ENCODE results near the gene BCL2. TPM values are rescaled to one million over a fixed set of nuclear protein-coding genes. Genes with fewer than 3 reads are reported as not detected.

The BCL2 gene
- total RNA-seq, 1 donor from 2014 or later: 47.3 TPM

DNA sequence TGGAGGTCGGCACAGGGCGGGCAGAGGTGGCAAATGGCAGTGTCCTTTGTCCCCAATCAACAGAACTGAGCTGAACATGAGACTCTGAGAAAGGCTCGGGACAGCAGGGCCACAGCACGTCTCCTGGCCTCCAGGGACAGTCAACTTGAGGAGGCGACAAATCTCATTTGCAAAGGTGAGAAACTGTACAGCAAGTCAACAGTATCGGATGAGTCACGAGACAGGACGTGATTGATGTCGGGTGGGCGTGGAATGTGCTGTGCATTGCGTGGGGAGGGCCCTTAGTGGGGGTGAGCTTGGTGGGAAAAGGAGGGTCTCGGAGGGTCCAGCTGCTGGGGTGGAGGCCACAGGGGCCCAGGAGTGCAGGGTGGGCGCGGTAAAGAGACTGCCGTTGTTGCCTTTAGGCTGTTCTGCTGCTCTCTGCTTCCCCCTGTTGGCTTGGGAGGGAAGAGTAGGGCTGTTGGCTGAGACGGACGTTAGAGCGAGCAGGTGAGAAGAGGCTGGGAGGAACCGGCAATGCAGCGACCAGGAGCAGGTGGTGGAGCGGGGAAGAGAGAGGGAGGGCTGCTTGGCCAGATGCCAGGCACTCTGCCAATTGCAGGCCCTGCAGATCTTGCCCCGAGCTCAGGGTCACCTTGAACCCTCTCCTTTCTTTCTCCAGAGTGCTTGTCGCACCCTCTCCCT lies 164.3 kb downstream of the BCL2 start:
- peak; percentile 89 for DNase-seq

DNA sequence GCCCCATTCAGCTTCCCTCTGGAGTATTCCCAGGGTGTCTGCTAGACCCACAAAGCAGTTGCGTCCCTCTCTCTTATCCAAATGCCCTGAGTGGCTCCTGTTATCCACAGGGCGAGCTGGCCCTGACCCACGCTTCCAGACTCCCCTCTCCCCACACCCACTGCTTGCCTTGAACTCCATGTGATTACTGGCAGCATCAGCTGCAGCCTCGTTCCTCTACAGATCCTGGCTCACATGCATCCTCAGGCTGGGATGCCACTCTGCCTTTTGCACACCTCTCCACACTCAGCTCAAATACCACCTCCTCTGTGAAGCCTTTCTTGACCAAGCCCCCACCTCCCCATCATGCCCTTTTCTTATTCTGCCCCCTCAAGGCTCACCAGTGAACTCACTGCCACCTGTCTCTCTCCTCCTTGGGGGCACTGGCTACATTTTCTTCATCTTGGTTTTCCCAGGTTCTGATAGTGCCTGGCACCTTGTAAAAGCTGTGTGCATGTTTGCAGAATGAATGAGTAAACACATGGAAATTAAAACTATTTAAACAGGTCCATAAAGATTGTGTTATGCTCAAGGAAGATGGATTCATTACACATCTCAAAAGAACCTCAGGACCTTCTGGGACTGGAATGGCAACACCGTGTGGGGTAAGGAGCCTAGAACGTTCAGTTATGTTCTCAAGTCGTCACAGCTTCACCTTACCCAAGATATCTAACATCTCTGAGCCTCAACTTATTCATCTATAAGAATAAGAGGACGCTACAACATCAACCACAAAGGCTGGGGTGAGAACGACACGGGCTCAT lies 165.0 kb downstream of the BCL2 start:
- no peak for DNase-seq

DNA sequence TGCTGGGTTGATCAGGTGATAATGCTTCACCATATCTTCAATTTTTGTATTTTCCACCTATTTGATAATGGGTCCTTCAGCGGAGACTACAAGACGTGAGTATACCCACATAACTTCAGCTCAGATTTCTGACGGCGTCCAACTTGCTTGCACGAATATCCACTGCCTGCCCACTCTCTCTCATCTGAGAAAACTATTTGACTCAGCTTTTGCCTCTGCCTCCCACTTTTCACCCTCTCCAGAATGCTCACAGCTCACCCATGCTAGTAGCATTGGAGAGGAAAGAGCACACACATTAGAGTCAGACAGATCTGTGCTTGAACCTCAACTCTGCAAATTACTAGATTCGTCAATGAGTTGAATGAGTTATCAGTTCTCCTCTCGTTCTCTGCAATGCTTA lies 166.8 kb downstream of the BCL2 start:
- DNase-seq: no peak

DNA sequence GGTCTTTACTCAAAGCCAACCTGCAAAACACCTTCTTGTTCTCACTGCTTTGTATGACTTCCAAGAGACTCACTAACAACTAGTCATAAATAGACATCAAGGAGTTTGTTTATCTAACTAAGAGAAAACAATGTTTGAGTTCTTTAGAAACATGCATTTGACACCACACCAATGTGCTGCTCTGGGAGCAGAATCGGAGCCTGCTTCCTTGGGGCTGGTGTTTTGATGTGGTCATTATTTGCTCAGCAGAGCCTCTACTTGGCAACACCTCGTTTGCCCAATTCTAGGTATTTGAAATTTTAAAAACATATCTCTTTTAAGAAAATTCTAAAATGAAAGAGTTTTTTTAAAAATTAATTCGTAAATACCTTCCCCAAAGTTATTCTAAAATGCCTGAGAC lies 167.5 kb downstream of the BCL2 start:
- DNase-seq: no peak

DNA sequence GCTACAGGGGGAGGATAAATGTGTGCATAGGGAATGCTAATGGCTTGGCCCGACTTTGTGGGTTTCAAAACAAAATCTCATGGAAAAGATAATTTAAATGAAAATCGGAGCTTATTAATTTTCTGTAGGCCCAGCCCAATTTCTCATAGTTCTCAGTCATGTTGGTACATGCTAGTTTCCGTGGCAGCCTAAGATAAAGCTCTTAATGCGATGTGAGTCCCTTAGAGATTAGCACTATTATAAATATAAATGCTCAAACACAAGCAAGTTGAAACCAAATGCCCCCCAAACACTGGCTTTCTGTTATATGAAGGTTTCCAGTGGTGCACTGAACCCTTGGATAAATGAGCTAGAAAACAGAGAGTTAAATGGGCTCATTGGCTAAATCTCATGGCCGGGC lies 168.0 kb downstream of the BCL2 start:
- peak; percentile 55 for DNase-seq

DNA sequence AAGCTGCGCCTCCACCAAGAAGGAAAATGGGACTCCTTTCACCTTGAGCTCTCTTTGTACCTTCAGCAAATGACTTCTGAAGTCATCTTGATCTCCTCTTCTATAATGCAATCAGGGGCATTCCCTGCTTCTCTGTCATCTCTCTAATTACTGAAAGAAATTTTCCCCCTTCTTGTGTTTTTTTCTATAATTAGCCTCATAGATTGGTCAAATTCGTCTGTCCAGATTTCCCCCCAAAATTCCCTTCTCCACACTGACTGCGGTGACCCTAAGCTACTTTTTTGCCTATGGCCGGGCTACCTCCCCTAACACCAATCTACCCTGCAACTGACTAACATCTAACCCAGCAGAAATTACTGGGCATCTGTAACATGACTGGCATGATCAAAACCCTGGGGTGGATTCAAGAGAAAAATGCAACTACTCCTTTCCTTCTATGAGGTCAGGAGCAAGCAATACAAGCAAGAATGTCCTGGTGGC lies 168.6 kb downstream of the BCL2 start:
- no peak for DNase-seq

DNA sequence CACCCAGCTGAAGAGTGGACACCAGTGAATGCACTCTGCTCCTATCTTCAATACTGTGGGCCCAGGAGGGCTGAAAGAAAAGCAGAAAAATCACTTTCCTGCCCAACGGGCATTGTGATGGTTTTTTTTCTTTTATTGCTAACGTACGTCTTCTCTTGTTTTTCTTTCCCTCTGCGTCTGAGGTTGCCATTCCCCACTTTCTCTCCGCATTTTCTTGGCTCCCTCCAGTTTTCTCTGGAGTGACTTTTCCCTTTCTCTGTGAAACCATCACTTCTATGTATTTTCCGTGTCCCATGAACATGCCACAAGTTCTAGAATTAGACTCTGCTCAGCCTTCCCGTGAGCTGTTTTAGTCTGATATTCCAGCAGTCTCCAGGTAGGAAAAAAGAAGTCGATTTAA lies 169.2 kb downstream of the BCL2 start:
- no peak for DNase-seq

DNA sequence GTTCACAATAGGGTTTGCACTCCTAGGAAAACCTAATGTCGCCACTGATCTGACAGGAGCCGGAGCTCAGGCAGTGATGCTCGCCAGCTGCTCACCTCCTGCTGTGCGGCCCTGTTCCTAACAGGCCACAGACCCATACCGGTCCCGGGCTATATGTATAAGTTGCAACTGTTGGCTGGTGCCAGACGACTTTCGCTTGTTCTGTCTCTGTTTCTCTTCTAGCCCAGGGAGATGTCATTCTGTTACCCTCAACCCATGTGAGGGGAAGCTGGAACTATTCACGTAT lies 170.3 kb downstream of the BCL2 start:
- DNase-seq: no peak

DNA sequence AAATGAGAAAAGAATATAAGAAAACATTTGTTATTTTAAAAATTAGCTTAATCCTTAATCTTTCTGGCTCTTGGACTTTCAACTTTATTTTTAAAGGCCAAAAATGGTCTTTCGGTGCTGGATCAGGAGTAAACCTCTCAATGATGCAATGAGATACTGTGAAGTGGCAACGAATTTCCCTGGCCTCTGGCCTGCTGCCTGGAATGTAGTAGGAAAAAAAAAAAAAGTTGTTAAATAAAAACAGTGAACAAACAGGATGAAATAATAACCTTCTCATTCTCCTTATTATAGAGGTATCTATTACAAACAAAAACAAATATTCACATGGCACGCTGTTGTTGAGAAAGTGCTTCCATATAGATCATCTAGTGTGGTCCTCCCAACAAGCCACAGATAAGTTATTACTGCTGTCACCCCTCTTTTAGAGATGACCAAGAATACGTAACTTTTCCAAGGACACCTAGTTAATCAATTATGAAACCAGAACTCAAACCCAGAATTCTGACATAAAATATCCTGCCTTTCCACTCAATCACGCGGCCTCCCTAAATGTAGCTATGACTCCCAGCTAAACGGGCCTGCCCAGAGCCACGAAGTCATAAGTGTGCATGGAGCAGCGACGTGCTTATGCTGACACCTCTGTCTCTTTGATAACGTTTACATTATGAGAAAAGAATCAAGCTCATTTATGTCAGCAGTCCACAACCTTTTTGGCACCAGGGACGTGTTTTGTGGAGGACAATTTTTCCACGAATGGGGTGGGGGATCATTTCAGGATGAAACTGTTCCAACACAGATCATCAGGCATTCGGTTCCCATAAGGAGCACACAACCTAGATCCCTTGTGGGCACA lies 170.9 kb downstream of the BCL2 start:
- DNase-seq: peak; percentile 62

DNA sequence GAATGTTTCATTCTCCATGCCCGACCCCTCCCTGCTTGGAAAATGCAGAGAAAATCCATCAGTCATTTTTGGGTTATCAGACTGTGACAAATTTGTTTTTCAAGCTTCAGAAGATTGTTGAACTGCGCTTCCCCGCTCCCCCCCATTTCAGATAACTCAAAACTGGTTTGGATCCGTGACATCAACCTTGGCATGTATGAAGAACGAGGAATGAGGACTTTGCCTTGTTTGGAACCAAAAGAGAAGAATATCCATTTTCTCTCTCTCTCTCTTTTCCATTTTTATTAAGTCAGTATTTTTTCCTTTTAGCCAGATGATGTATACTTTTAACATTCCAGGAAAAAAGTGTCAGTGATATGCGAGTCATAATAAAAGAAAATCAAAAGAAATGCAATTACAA lies 171.6 kb downstream of the BCL2 start:
- peak; percentile 73 for DNase-seq

DNA sequence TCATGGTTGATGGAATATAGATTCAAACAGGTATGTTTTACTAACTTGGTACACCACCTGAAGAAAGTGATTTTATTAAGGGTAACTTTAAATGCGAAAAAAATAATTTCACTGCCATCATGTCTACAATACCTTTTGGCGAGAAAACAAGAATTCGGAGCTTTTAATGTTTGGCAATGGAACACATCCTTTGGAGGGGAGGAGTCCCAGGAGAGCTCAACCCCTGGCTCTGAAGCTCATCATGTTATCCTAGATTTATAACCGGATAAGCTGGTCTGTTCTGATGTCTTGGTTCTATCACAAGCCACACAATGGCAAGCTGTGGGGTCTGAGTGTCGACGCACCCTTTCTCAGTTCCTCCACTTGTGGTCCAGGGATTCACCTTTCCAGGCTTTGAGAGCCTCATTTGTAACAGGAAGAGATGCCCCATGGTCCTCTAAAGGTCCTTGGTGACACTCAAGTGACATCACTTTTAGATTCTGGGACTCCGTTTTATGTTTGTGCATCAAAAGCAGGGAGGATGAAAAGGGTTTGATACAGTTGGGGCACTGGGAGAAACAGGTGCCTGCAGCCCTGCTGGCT lies 172.7 kb downstream of the BCL2 start:
- DNase-seq: no peak

DNA sequence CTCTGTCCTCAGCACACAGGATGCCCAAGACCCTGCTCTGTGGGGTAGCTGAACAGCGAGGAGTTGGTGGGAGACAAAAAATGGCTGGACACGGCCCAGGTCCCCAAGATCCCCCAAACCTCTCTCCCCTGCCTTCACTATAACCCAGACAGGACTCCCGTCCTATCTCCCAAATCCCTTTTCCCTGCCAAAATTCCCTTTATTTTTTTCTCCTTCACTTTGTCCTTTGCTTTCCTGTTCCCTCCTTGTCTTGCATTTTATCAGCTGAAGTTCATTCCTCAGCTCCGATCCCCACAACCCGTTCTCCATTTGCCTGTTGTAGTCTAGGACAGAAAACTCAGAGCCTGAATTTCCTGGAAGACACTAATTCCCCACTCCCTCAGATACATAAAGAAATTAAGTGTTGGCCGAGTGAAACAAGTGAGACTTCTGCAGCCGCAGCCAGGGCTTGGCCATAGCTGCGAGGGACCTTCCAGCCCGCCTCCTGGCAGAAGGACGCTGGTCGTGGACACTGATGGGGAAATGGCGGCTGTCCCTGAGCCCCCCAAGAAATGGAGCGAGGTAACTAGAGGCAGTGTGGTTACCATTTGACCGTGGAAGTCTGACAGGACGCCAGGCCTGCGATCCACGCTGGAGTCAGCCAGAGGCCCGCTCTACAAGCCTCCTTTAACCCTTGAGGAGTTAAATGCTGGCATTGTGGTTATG lies 173.6 kb downstream of the BCL2 start:
- peak; percentile 58 for DNase-seq

DNA sequence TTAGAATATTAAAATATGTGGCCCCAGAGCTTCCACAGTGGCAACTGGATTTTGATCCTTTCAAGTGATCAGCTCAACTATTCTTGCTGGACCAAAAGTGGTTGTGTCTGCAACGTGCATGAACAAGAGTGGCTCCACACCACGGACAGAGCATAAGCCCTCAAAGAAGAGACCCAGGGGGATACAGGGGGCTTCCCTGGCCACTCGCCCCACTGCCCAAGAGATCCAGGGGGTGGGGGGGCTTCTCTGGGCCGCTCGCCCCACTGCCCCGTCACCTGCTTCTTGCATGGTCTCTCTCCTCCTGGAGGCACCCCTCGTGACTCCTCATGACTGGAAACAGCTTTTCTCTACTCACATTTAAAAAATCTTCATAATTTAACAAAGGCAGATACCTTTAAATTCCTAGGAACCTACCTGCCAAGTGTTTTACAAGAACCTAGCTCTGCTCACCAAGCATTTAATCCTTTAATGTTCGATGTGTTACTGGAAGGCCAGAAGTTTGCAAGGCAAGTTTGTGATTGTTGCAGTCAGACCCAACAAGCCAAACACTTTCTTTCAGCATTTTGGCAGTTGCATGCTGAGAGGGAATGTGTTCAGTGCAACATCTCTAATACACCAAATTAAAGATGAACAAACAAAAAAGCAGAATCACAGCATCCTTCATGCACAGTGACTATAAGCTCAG lies 174.3 kb downstream of the BCL2 start:
- DNase-seq: no peak

DNA sequence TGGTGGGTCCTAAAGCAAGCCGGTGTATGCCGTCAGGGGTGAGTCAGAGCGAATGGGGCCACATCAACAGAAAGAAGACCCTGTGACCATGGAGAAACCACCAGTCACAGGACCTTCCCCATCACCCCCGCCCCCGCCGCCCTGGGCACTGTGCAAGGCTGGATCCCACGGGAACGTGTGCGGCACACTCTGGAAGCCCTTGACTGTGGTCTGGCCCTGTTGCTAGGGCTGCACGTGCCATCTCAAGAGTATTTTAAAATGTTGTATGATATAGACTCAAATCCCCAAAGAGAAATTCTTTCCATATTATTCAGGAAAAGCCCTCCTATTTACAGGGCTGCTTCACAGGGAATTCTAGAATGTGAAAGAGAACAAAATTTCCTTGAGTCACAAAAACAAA lies 174.8 kb downstream of the BCL2 start:
- DNase-seq: no peak

DNA sequence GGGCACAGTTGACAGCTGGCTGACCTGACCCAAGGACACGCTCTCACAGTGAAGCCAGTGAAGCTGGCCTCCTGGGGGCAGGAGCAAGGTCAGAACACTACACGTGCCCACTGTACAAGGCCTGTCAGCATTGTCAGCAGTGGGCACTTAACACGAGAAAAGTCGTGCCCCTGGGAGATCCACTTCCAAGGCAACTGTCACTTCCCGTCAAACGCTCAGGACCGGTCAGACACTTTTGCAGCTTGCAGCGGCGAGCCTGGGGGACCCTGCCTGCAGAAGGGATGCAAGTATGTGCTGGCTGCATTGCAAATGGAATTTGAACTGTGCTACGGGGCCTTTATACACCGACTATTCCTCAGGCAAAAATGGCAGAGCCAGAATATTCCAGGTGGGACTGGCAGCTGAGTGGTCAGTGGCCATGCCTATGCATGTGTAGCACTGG lies 176.2 kb downstream of the BCL2 start:
- DNase-seq: peak; percentile 42

DNA sequence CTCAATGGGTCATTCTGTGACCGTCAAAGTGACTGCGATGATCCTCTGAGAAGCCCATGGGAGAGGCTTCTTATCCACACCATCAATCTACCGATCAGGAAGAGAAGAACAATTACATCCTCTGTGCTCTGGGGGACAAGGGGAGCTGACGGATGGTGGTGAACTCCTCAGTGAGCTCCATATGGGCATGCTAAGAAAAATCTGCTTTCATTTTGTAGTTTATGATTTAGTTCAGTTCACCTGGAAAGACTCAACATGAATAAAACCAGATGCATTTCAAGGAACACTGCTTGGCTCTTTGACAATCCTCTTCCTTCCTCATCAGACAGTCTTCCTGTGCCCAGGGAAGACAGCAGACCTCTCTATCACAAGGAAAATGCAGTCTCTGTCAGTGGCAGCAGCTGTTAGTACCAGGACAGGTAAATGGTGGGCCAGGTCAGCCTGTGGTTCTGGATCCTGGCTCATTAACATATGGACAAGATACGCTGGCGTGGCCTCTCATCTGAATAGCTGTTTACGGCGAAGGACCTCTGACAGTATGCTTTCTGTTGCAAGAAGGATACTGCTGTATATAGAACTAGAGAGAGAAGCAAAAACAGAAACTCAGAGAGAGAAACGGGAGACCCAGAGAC lies 176.9 kb downstream of the BCL2 start:
- peak; percentile 69 for DNase-seq

DNA sequence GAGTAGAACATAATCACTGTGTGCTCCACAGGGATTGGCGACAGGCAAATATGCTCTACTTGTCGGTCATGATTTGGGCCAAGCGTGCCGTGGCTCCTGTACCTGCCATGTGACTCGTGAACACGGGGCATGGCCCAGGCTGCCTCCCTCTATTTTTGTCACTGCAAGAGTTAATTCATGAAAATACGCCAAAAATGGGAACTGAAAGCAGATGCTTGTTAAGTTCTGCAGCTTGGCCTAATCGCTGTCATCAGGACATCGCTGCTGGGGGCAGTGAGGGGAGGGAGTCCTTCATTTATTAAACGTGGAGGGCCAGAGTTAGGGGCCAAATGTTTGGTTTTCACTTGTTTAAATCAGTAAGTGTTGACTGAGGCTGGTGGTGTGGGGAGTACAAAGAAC lies 177.8 kb downstream of the BCL2 start:
- DNase-seq: peak; percentile 46

DNA sequence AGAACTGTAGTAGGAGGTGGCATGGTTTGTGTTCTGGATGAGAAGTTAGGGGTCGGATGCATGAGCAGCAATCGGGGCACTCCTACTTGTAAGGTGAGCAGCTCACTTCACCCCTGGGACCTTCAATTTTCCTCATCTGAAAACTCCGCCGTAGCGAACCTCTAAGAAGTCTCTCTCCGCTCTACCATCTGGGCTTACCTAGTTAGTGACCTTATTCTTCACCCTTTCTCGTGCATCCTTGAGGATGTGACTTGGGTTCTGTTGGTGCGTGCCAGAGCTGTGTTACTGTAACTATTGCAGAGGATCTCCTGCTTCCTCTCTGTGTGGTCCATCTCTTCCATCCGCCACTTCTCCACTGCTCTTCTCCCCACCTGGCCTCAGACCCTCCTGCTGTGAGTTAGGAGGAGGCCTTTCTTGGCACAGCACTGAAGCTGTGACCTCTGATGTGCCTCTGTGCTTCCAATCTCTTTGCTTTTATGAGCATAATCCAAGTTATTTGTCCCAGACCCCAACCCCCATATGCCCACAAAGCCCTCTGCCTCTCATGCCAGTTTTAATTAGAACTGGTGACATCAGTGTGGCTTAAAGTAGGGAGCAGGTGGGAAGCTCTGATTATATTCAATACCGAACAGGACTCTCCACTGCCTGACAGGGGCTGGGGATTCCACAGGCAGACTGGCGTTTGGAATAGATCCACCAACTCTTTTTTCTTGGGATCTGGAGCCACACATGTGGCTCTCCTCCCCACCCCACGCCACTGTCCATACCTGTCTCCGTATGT lies 178.4 kb downstream of the BCL2 start:
- peak; percentile 54 for DNase-seq

DNA sequence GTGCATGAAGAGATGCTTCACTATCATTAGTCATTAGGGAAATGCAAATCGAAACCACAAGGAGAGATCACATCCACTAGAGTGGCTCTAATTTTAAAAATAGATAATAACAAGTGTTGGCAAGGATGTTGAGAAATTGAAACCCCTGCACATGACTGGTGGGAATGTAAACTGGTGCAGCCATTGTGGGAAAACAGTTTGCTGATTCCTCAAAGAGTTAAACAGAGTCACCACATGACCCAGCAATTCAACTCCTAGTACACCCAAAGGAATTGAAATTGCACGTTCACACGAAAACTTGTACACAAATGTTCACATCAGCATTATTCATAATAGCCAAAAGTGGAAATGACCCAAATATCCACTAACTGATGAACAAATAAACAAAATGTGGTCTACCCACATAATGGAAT lies 179.5 kb downstream of the BCL2 start:
- DNase-seq: no peak
